Hippocampal formation (tissue), 2 donors: ENCODE measurements around the gene CASP8.
"Not testable (repeated sequence)": the region's sequence is repeated elsewhere in the genome, so short reads cannot be mapped to it uniquely, and the experiment has no call there.

Experiments used
- DNase-seq, 2 donors: peaks; one replicate each; lab custom pipeline; 2025; lab: John Stamatoyannopoulos, UW

CASP8 gene

GRCh38 chr2:201260302-201260800 lies at the start of gene CASP8:
Gene CASP8 (plus strand): TSS chr2:201260536. CDS start chr2:201266487, 5,951 bp downstream.
- DNase-seq, result no peak

- no peak for DNase-seq
These were observed 44.4 kb upstream of the CASP8 start for GRCh38 chr2:201215963-201216362.

- DNase-seq, result no peak
These were observed 43.4 kb upstream of the CASP8 start for GRCh38 chr2:201216918-201217317.

- no peak for DNase-seq
These were observed 41.6 kb upstream of the CASP8 start for GRCh38 chr2:201218780-201219179.

GRCh38 chr2:201219328-201220096 lies 40.8 kb upstream of the CASP8 start:
- no peak for DNase-seq

GRCh38 chr2:201220102-201220570 lies 40.2 kb upstream of the CASP8 start:
- no peak for DNase-seq

- DNase-seq, result no peak
These were observed 37.0 kb upstream of the CASP8 start for GRCh38 chr2:201223089-201224073.

GRCh38 chr2:201228271-201228911 lies 31.9 kb upstream of the CASP8 start:
- no peak for DNase-seq

GRCh38 chr2:201228912-201229290 lies 31.4 kb upstream of the CASP8 start:
- DNase-seq, result no peak

- peak; percentile 27 to 53 for DNase-seq
These were observed 28.4 kb upstream of the CASP8 start for GRCh38 chr2:201231781-201232466.

GRCh38 chr2:201232467-201232815 lies 27.9 kb upstream of the CASP8 start:
- DNase-seq, result no peak

GRCh38 chr2:201233192-201233811 lies 27.0 kb upstream of the CASP8 start:
- no peak for DNase-seq

- DNase-seq, result no peak
These were observed 26.3 kb upstream of the CASP8 start for GRCh38 chr2:201233812-201234662.

- no peak for DNase-seq
These were observed 25.6 kb upstream of the CASP8 start for GRCh38 chr2:201234663-201235135.

GRCh38 chr2:201235860-201236811 lies 24.2 kb upstream of the CASP8 start:
- peak in 1 of 2 donors; percentile 27 for DNase-seq

GRCh38 chr2:201237486-201238123 lies 22.7 kb upstream of the CASP8 start:
- no peak for DNase-seq

GRCh38 chr2:201239167-201239935 lies 21.0 kb upstream of the CASP8 start:
- not testable (repeated sequence) for DNase-seq
